Ramos (cell line): ENCODE results near the gene ALDH1A2.
"Not testable (repeated sequence)": the region's sequence is repeated elsewhere in the genome, so short reads cannot be mapped to it uniquely, and the experiment has no call there.

ENCODE experiments used
- in situ Hi-C: fragments of 300-500 bp; cut with MboI; formaldehyde crosslinking; loops from one replicate; pipeline ENCODE4 v1.14.3; 2022; ENCODE audit warnings: low sequenced_read_pairs; ENCODE audit not compliant: unreplicated experiment

ALDH1A2 gene

GRCh38 chr15:58065445-58066041, at the start of gene ALDH1A2:
Gene ALDH1A2 (minus strand): TSS chr15:58065711. CDS start chr15:58065650, 61 bp downstream.
- in situ Hi-C loops = no loop called here

- in situ Hi-C loops = no loop called here
These were observed 49.3 kb upstream of the ALDH1A2 start for GRCh38 chr15:58114812-58115211.

- in situ Hi-C loops = no loop called here
These were observed 48.9 kb upstream of the ALDH1A2 start for GRCh38 chr15:58114388-58114787.

DNA sequence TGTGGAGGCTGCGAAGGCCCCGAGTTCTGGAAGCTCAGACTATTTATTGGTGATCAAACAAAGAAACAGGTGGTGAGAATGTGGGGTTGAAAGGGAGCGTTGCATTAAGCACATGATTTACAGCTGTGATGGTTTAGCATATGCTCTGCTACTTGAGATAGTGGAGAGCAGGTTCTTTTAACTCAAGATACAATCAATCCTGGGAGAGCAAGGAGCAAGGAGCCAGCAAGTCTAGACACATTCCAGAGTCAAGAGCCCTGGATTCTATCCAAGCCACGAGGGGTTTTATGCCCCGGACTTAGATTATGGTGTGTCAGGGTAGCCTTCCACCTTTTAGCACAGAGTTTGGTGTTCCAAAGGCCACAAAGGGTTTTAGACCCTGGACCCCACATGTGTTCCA, 47.8 kb upstream of the ALDH1A2 start:
- in situ Hi-C loops = not testable (repeated sequence)

GRCh38 chr15:58111718-58112104, 46.2 kb upstream of the ALDH1A2 start:
- in situ Hi-C loops = no loop called here

DNA sequence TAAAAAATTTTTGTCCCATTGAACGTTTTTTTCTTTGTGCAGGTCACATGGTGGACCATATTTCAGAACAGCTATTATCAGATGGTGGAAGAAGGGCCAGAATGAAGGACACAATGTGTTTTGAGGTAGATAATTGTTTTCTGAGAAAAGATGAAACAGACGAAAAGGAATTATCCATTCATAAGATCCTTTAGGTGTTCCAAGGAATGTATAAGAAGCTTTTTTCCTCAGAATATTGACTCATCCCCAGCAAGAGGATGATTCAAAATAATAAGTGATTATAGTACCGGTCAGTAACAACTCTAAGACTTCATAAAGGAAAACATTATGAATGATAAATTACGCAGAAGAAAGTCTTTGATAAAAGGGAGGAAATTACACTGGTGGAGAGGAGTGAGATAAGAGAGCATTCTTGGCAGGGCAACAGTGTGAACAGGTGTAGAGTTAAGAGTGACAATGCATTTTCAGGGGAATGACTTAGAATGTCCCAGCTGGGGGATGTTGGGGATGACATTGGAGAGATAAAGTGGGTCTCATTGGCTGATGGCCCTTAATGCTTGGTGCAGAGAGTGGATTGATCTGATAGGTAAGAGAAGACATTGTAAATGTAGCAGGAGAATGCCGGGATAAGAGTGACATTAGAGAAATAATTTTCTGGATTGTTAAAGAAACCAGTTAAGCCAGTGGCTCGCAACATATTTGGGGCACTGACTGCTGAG, 45.6 kb upstream of the ALDH1A2 start:
- in situ Hi-C loops = no loop called here

- in situ Hi-C loops = no loop called here
These were observed 43.9 kb upstream of the ALDH1A2 start for GRCh38 chr15:58109419-58109818.

- in situ Hi-C loops = no loop called here
These were observed 42.6 kb upstream of the ALDH1A2 start for GRCh38 chr15:58108117-58108516.

DNA sequence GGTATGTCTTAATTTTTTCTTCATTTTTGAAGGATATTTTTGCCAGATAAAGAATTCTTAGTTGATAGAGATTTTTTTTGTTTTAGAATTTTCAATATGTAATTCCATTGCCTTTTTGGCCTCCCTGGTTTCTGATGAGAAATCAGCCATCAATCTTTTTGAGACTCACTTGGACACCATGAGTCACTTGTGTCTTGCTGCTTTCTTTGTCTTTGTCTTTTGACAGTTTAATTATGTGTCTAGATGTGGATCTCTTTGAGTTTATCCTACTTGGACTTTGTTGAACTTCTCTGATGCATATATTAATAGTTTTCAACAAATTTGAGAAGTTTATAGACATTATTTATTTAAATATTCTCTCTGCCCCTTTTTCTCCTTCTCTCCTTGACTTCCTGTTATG, 38.0 kb upstream of the ALDH1A2 start:
- in situ Hi-C loops = no loop called here

DNA sequence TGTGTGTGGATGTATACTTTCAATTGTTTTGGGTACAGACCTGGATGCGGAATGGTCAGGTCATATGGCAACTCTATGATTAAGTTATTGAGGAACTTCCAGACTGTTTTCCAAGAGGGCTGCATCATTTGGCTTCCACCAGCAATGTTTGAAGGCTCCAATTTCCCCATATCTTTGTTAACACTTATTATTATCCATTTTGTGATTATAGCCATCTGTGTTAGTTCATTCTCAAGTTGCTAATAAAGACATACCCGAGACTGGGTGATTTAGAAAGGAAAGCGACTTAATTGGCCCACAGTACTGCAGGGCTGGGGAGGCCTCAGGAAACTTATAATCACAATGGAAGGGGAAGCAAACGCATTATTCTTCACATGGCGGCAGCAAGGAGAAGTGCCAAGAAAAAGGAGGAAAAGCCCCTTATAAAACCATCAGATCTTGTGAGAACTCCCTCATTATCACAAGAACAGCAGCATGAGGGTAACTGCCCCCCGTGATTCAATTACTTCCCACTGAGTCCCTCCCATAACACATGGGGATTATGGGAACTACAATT, 31.1 kb upstream of the ALDH1A2 start:
- in situ Hi-C loops = no loop called here

- in situ Hi-C loops = no loop called here
These were observed 29.9 kb upstream of the ALDH1A2 start for GRCh38 chr15:58095415-58095814.

GRCh38 chr15:58087871-58088270, 22.4 kb upstream of the ALDH1A2 start:
- in situ Hi-C loops = no loop called here

GRCh38 chr15:58086491-58086890, 21.0 kb upstream of the ALDH1A2 start:
- in situ Hi-C loops = no loop called here

DNA sequence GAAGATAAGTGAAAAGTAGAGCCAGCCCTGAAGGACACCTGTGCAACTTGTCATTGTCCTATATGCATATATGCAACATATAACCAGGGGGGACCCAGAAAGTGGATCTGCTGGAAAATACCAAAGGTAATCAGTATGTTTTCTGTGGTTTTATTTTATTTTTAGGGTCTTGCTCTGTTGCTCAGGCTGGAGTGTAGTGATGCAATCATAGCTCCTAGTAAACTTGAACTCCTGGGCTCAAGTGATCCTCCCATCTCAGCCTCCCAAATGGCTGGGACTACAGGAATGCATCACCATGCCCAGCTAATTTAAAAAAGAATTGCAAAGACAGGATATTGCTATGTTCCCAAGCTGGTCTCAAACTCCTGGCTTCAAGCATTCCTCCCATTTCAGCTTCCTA, 18.0 kb upstream of the ALDH1A2 start:
- in situ Hi-C loops = no loop called here

GRCh38 chr15:58081891-58082290, 16.4 kb upstream of the ALDH1A2 start:
- in situ Hi-C loops = no loop called here

- in situ Hi-C loops = no loop called here
These were observed 15.9 kb upstream of the ALDH1A2 start for GRCh38 chr15:58081456-58081855.

- in situ Hi-C loops = not testable (repeated sequence)
These were observed 15.4 kb upstream of the ALDH1A2 start for GRCh38 chr15:58080959-58081358.

DNA sequence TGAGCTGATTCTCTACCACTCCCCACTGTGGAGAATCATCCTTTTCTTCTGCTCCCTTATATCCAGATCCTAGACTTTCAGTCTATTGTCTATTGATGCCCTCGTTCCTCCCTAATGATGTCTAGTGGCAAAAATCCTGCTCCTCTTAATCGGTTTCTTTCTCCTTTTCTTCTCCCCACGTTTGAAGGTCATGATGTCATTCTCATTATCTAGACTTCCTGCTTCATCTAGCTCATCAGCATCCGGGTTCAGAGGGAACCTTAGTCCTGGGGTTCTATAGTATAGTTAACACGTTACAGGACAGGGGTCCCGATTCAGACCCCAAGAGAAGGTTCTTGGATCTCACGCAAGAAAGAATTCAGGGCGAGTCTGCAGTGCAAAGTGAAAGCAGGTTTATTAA, 14.9 kb upstream of the ALDH1A2 start:
- in situ Hi-C loops = no loop called here

DNA sequence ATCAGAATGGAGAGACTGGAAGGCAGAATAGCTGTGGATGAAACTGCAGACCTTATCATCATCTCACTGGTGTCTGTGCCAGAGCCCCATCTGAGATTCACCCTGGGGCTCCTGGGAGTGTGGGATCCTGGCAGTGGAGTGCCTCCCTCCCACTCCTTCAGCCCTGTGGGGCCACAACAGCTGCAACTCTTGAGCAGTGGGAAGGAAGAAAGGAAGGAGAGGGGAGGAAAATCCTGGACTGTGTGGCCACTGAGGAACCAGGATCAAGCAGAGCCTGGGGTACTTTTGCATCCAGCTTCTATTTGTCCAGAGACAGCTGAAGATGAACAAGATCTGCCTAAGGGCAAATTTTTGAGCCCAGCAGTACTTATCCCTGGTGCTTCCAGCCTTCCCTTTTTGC, 13.1 kb upstream of the ALDH1A2 start:
- in situ Hi-C loops = no loop called here

GRCh38 chr15:58077427-58077826, 11.9 kb upstream of the ALDH1A2 start:
- in situ Hi-C loops = no loop called here

GRCh38 chr15:58074452-58074851, 8.9 kb upstream of the ALDH1A2 start:
- in situ Hi-C loops = no loop called here
